Measurements from ENCODE around the gene GGA1.
"Not testable (repeated sequence)": the region's sequence is repeated elsewhere in the genome, so short reads cannot be mapped to it uniquely, and the experiment has no call there.

Gene GGA1

DNA sequence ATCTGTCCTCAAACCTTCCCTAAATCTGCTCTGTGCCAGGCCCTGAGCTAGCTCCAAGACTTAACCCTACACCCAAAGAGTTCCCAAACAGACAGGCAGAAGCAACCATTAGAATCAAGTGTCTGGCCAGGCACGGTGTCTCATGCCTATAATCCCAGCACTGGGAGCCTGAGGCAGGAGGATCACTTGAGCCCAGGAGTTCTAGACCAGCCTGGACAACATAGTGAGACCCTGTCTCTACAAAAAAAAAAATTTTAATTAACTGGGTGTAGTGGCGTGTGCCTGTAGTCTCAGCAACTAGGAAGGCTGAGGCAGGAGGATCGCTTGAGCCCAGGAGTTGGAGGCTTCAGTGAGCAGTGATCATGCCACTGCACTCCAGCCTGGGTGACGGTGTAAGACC, 47.9 kb downstream of the GGA1 start:
- DNase-seq: not testable (repeated sequence)

DNA sequence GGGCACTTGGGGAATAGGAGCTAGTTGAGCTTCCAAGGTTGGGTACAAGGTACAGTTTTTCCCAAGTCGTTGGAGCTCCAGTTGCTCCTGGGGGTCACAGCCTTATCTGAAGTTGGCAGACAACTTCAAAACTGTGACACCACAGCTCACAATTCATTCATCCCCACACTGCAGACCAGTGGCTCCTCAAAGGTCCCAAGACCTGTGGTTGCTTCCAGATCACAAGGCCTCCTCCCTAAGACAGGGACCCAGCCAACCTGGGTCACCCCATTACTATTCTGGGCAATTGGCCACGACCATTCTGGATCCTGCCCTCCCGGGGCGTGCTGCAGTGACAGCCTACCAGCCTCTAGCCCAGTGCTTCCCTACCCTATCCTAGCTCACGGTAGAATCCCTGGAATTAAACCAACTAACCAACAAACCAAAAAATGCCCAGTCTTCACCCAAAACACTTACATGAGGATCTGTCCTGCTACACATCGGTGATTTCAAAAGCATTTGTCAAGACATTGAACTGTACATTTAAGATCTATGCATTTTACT, 49.0 kb downstream of the GGA1 start:
- DNase-seq: no peak

DNA sequence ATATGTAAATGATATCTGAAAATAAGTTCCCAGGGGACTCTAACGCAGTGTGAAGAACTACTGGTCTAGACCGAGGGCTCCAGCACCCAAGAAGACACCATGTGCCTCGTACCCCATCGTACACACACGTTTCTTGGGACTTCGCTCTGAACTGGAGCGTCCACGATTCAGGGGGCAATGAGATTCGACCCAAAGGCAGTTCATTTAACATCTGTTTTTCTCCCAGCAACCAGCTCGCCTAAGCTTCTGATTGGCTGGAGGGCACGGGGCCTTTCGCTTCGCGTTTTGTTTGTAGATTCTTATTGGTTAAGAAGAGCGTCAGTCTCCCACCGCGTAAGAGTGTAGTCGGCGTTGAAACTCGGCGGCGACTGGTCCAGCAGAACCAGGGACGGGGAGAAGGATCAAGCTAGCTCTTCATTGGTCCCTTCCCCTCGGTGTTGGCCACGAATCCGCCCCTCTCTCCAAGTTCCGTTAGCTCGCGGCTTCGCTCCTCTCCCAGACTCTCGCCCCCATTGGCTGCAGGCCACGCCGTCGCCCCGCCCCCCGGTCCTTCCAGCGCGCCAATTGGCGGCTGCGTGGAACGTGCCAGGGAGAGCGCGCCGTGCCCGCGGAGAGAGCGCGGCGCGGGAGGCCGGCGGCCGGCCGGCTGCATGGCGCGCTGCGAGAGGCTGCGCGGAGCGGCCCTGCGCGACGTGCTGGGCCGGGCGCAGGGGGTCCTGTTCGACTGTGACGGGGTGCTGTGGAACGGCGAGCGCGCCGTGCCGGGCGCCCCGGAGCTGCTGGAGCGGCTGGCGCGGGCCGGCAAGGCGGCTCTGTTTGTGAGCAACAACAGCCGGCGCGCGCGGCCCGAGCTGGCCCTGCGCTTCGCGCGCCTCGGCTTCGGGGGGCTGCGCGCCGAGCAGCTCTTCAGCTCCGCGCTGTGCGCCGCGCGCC, 49.8 kb downstream of the GGA1 start, which contains the start of gene PDXP:
PDXP (plus strand) TSS at position 591 of the 933 bp plus-strand sequence; CDS start at position 651, 60 bp downstream.
- DNase-seq: peak; percentile 96 to 97

DNA sequence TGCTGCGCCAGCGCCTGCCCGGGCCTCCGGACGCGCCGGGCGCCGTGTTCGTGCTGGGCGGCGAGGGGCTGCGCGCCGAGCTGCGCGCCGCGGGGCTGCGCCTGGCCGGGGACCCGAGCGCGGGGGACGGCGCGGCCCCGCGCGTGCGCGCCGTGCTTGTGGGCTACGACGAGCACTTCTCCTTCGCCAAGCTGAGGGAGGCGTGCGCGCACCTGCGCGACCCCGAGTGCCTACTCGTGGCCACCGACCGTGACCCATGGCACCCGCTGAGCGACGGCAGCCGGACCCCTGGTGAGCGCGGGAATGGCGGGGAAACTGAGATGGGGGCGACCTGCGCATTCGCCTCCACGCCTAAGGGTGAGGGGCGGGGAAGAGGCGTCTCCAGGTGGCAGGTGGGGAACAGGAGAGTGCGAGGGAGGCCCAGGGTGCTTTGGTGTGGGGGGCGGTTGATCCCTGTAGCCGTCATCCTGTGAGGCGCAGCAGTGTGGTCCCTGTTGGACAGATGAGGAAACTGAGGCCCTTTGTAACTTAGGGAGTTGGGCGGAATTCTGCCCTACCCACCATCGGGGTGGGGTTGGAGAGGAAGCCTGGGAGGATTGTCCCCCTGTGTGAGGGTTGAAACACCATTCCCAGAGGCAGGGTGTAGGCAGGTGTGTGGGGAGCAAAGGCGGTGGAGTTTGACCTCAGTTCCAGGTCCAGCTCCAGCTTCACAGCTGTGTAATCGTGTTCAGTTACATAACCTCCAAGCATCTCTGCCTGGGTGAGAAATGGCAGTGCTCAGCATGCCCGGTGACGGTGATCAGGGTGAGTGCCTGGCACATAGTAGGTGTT, 50.6 kb downstream of the GGA1 start:
- no peak for DNase-seq

DNA sequence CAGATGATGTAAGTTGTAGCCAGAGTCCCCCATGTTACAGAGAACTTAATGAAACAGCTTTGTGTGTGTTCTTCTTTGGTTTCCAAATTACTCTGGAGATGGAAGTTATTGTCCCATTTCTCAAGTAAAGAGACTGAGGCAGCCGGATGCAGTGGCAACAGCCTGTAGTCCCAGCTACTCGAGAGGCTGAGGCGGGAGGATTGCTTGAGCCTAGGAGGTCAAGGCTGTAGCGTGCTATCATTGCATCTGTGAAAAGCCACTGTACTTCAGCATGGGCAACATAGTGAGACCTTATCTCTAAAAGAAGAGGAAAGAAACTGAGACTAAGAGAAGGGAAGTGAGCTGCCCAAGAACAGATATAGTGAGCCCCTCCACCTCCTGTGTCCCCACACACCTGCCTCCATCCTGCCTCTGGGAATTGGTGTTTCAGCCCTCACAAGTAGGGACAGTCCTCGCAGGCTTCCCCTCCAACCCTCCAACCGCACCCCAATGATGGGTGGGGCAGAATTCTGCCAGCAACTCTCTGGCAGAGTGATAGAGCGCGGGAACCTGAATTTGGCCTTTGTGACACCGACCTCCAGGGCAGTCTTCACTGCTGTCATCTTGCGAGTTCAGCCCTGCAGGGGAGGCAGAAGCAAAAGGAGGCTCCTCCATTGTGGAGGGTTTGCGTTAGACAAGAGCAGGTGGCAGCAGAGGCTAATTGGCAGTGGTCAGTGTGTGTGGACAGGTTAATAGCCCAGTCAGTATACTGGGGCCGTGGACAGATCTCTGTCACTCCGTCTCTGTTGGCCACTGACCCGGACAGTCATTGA, 51.5 kb downstream of the GGA1 start:
- no peak for DNase-seq

DNA sequence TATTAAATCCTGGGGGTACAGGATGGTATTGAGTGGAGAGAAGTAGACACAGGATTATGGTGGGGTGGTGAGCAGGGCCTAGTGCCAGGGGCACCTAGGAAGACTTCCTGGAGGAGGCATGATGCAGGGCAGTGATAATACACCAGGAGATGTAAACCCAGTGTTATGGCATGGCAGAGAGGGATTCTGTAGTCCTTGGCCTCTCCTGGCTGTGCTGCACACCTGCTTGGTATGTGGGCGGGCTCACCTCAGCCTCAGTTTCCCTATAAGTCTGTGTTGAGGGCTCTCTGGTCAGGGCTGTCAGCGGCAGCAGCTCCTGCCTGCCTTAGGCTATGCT, 52.0 kb downstream of the GGA1 start:
- DNase-seq: no peak

DNA sequence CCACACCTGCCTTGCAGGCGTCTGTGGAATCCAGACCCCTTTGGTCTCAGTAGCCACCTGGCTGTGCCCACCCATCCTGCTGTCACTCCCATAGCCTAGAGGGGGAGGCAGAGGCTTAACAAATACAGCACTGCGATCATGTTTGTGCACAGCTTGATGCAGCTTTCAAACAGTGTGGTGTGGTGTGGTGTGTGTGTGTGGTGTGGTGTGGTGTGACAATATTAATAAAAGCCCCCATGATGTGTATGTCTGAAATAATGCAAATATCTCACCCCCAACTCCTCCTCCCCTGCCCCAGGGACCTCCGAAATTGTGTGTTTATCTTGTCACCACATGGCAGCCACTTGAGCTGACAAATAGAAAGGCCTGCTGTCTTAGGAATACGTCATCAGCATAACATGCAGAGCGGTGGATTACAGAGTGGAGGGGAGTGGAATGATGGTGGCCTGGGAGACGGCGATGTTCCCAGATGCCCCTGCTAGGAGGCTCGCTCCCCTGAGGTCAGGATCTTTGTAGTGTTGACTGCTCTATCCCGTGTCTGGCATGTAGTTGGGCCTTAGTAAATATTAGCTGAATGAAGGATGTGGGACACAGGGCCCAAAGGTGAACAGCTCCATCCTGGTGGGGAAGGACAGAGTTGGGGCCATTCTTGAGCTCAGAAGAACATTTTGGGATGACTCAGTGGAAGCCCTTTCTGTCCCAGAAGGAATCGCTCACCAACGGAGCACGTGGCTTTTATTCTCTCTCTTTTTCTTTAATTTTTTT, 52.7 kb downstream of the GGA1 start:
- DNase-seq: peak in 1 of 2 experiments; percentile 15

DNA sequence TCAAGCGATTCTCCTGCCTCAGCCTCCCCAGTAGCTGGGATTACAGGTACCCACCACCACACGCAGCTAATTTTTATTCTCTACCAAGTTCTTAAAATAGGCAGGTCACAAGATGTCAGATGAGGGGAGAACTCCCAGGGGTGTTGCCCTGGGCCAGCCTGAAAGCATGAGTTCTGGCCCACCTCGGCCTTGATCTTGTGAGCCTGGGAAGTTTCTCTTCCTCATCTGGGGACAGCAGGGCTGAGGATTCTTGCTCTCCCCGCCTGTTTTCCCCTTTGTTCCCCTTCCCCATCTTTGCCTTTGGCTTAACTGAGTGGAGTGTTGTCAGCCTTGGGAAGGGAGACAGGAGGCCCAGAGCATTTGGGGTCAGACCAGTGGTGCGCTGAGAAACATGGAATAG, 53.4 kb downstream of the GGA1 start:
- no peak for DNase-seq

DNA sequence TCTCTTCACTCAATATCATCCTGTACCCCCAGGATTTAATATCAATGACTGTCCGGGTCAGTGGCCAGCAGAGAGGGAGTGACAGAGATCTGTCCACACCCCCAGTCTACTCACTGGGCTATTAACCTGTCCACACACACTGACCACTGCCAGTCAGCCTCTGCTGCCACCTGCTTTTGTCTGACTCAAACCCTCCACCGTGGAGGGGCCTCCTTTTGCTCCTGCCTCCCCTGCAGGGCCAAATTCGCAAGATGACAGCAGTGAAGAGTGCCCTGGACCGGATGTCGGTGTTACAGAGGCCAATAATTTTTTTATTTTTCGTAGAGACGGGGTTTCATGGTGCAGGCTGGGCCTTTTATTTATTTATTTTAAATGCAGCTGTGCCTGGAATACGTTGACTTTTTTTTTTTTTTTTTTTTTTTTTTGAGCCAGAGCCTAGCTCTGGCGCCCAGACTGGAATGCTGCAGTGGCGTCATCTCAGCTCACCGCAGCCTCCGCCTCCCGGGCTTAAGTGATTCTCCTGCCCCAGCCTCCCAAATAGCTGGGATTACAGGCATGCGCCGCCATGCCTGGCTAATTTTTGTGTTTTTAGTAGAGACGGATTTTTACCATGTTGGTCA, 55.0 kb downstream of the GGA1 start:
- DNase-seq: no peak

DNA sequence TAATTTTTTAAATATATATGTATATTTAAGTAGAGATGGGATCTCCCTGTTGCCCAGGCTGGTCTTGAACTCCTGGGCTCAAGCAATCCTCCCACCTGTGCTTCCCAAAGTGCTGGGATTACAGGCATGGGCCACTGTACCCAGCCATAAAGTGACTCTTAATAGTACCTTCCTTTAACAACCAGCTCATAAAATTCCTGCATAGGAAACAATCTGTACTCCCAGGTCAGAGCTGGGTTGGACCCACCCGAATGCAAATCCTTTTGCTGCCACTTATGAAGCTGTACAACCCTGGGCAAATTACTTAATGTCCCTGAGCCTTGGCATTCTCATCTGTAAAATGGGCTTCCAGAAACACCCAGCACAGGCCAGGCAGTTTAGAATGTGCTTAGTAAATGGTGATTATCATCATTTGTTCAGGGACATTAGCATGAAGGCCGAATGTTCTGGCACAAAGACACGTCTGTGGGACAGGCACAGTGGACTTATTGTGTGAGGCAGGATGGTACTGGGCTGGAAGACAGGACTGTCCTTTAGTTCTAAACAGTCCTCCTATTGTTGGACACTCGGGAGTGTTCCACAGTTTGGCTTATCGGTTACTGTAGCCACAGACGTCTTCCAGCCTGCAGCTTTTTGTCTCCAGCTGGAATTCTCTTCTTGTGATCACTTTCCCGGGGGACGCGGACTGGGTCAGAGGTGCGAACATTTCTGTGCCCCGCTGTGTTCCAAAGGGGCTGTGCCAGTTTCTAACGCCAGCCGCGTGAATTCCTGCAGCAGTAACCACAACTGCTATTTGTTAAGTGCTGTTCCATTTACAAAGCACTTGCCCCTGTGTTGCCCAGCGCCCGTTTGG, 55.8 kb downstream of the GGA1 start:
- DNase-seq: no peak

DNA sequence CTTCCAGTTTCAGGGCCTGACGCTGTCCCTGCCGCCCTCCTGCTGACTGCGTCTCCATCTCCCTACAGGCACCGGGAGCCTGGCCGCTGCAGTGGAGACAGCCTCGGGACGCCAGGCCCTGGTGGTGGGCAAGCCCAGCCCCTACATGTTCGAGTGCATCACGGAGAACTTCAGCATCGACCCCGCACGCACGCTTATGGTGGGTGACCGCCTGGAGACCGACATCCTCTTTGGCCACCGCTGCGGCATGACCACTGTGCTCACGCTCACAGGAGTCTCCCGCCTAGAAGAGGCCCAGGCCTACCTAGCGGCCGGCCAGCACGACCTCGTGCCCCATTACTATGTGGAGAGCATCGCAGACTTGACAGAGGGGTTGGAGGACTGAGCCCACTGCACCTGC, 56.9 kb downstream of the GGA1 start:
- DNase-seq: no peak

DNA sequence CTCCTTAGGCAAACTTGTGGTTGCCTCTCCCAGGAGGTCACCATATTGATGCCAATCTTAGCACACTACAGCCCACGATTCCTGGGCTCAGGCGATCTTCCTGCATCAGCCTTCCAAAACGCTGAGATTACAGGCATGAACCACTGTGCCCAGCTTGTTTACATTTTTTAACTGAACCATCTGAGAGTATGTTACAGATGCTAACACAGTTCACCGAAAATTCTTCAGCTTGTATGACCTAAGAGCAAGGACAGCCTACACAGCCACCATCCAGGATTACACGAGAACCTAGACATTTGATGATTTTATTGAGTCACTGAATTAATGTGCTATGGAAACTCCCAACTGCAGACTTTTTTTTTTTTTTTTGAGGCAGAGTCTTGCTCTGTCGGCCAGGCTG, 61.0 kb downstream of the GGA1 start:
- DNase-seq: no peak

DNA sequence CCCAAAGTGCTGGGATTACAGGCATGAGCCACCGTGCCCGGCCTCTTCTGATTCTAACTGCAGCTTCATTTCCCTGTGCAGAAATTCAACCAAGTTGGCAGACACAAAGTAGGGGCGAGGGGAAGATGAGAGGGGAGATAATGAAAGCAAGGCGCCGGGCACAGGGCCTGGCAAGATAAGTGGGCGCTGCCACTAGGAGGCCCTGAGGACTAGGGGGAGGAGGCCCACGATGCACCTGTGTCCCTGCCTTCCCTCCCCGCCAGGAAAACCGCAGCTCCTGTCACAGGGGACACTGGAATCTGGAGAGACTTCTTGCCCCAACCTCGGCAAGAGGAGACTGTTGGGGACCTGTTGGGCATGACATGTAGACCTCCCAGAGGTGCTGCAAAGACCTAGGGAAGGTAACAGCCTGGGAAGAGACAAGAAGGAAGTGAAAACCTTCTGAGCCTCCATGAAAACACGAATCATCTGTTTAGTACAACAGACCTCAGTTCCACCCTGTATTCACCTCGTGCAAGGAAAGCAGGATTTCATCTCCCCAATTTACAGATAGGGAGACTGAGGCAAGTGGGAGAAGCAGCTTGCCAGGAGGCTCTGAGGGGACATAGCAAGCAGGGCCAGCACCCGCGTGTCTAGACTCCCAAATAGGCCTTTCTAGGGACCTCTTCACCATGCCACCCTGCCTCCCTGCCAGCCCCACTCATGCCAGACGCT, 63.7 kb downstream of the GGA1 start:
- DNase-seq: no peak

DNA sequence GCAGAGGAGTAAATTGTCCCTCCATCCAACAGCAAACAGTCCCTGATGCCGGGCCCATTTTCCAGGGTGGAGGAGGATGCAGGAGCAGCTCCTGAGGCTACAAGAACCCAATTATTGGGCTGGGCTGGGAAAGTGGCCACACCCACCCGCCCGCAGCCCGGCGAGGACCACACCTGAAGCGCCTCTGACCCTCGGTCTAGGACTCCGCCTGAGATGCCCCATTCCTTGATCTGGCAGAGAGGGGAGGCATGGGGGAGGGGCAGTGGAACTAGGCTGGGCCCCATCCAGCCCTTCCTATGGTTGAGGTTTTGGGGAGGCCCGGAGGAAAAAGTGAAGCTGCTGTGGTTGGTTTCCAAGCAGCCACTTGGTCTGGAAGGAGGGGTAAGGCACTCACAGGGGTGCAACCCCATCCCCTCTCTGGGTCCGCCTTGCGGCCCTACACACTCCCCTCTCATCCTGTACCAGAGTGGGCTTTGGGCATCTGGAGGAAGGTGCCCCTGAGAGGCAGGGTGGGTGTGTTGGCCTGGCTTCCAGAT, 64.4 kb downstream of the GGA1 start:
- DNase-seq: no peak

DNA sequence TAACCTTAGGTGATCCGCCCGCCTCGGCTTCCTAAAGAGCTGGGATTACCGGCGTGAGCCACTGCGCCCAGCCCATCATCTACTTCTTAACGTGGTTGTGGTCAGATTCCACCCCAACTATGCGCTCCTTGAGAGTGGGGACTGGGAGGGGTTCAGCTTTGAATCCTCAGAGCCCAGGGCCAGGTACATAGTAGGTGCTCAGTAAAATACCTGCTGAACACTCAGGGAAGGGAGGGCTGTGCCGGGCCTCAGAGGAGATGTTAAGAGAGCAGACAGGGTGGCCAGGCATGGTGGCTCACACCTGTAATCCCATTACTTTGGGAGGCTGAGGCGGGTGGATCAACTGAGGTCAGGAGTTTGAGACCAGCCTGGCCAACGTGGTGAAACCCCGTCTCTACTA, 65.6 kb downstream of the GGA1 start:
- DNase-seq: no peak

DNA sequence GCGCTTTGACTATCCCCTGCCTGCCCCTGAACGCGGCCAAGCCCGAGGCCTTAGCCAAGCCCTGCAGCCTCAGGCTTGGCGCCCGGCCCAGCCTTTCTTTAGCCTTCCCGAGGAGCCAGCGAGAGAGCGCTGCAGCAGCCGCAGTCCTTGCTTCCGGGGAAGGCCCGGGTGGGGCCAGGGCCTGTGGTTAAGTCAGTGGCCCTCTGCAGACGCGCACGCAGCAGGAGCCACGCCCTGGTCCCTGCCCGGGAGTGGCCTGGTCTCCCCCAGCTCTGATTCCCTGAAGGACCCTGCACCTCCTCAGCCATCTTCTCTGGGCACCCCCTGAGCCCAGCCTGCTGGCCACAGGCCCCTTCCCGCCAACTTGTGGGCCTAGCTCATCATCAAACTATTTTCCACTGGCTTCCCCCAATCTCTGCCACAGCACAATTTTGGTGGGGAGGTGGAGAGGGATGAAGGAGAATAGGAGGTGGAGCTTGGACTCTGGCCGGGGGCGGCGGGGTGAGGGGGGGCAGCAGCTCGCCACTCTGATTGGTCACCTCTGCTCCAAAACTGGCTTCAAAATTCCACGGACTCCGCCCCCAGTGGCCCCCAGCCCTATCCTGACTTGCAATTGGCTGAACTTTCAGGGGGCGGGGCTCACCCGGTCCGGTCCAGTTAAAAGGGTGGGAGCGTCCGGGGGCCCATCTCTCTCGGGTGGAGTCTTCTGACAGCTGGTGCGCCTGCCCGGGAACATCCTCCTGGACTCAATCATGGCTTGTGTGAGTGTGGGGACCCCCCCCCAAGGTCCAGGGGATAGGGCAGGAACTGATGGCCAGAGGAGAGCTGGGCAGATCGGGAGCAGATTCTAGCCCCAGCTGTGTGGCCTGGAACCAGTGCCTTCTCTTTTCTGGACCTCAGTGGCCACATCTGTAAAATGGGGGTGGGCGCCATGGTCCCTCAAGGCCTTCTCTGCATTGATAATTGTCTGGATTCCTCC, 66.6 kb downstream of the GGA1 start, which contains the start of gene LGALS1:
LGALS1 (plus strand) TSS at position 686 of the 979 bp plus-strand sequence; CDS start at position 753, 67 bp downstream.
- peak in 1 of 2 experiments; percentile 60 for DNase-seq

DNA sequence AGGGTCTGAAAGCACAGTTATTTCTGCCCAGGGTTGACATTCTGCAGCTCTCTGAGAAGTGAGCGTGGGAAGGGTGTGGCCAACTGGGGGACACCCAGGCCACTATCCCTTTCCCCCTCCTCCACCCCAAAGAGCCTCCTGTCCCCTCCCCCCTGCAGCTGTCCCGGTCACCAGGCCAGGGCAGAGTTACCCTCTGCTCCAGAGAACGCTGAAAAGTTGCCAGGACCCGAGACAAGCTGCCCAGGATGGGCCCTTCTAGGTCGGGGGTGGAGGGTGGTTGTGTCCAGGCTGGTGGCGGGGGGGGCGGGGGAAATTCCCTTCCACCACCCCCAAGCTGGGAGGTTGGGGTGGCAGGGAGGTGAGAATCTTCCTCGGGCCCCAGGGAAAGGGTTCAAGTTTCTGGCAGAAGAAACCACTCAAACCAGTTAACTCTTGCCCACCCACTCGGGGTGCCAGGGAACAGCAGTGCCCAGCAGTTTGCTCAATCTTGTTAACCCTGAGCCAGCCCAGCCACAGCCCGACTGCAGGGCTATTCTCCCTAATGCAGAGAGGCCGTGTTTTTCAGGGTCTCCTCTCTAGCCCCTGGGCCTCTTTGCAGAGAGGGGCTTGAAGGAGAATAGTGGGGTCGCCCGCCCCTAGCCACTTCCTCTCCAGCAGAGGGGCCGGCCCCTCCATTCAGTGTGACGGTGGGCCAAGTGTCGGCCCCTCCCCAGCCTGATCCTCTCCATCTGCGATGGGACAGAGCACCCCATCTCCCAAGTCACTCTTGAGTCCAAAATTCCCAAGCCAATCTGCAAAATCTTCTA, 67.5 kb downstream of the GGA1 start:
- DNase-seq: no peak

Measured in cerebellar nuclear complex (tissue), 1 donor.